MM.1S (cell line): ENCODE measurements around the gene RERE.

Experiments
- DNase-seq: peaks from one replicate; pipeline ENCODE4 v3.0.0-alpha.2; 2015
- H2AFZ ChIP-seq: fragments of 300-600 bp; sonication (generic); 2 replicates; pipeline ENCODE4 v1.6.0; 2016; ENCODE audit warnings: antibody characterized with exemption, low read length
- H3F3A ChIP-seq: fragments of 300-600 bp; sonication (generic); 2 replicates; pipeline ENCODE4 v1.6.1; 2016; ENCODE audit warnings: mild to moderate bottlenecking, antibody characterized with exemption, low read length, moderate library complexity, mixed read lengths; ENCODE audit not compliant: insufficient read depth
- H3K27ac ChIP-seq: fragments of 300-600 bp; sonication (generic); 2 replicates; pipeline ENCODE4 v1.5.1; 2016; ENCODE audit warnings: mild to moderate bottlenecking, low read length
- H3K27me3 ChIP-seq: fragments of 300-600 bp; sonication (generic); replicated peaks from 2 replicates; pipeline ENCODE4 v1.6.0; 2016; ENCODE audit warnings: low read length; ENCODE audit not compliant: insufficient read depth
- H3K36me3 ChIP-seq: fragments of 300-600 bp; sonication (generic); replicated peaks from 2 replicates; pipeline ENCODE4 v1.6.1; 2016; ENCODE audit warnings: mild to moderate bottlenecking, low read length, mixed read lengths; ENCODE audit not compliant: insufficient read depth
- H3K4me1 ChIP-seq: fragments of 300-600 bp; sonication (generic); 2 replicates; pipeline ENCODE4 v1.6.1; 2016; ENCODE audit warnings: low read length, mixed read lengths
- H3K4me2 ChIP-seq: fragments of 300-600 bp; sonication (generic); 2 replicates; pipeline ENCODE4 v1.6.0; 2016; ENCODE audit warnings: low read depth, low read length
- H3K4me3 ChIP-seq: fragments of 300-600 bp; sonication (generic); 2 replicates; pipeline ENCODE4 v1.5.1; 2016; ENCODE audit warnings: low read length, mixed read lengths
- H3K79me2 ChIP-seq: fragments of 300-600 bp; sonication (generic); 2 replicates; pipeline ENCODE4 v1.6.1; 2016; ENCODE audit warnings: mixed run types, low read length, mixed read lengths
- H3K9ac ChIP-seq: fragments of 300-600 bp; sonication (generic); 2 replicates; pipeline ENCODE4 v1.6.1; 2016; ENCODE audit warnings: low read length, mixed read lengths
- H3K9me2 ChIP-seq: fragments of 300-600 bp; sonication (generic); replicated peaks from 2 replicates; pipeline ENCODE4 v1.6.1; 2016; ENCODE audit warnings: mild to moderate bottlenecking, low read length, mixed read lengths; ENCODE audit not compliant: insufficient read depth
- H3K9me3 ChIP-seq: fragments of 300-600 bp; sonication (generic); replicated peaks from 2 replicates; pipeline ENCODE4 v1.6.1; 2016; ENCODE audit warnings: mild to moderate bottlenecking, low read length, mixed read lengths; ENCODE audit not compliant: insufficient read depth
- H4K20me1 ChIP-seq: fragments of 300-600 bp; sonication (generic); 2 replicates; pipeline ENCODE4 v1.6.1; 2016; ENCODE audit warnings: mild to moderate bottlenecking, low read length, moderate library complexity, mixed read lengths; ENCODE audit not compliant: insufficient read depth
- EZH2 ChIP-seq: fragments of 300-600 bp; sonication (generic); optimal IDR thresholded peaks from 2 replicates; pipeline ENCODE3; 2017; ENCODE audit warnings: low read depth, mild to moderate bottlenecking, antibody characterized with exemption, low read length, mixed read lengths
- EZH2phosphoT487 ChIP-seq: fragments of 300-600 bp; sonication (generic); IDR thresholded peaks from 2 replicates; pipeline ENCODE4 v1.6.1; 2018; ENCODE audit warnings: antibody characterized with exemption, low read length
- TF ChIP-seq, protein P1 (sequence below): fragments of 300-600 bp; sonication (generic); IDR thresholded peaks from 2 replicates; pipeline ENCODE4 v1.5.1; 2016; ENCODE audit warnings: antibody characterized with exemption, low read length, mixed read lengths

Gene RERE

GRCh38 chr1:8467308-8467707 is 350.1 kb downstream of the RERE start:
- H4K20me1 ChIP-seq: peaks cover 2% of the 10 kb centered on the region
- no peak for DNase-seq
- no peak overlapping the region for H3K9ac ChIP-seq
- no peaks in the 10 kb centered on the region for H3K9me2 ChIP-seq
- no peak overlapping the region for H2AFZ ChIP-seq
- H3F3A ChIP-seq: no peaks in the 10 kb centered on the region
- H3K9me3 ChIP-seq: no peaks in the 10 kb centered on the region
- no peak overlapping the region for H3K4me3 ChIP-seq
- peaks cover 2% of the 10 kb centered on the region for H3K4me1 ChIP-seq
- no peak for TF ChIP-seq EZH2
- TF ChIP-seq, protein P1, sequence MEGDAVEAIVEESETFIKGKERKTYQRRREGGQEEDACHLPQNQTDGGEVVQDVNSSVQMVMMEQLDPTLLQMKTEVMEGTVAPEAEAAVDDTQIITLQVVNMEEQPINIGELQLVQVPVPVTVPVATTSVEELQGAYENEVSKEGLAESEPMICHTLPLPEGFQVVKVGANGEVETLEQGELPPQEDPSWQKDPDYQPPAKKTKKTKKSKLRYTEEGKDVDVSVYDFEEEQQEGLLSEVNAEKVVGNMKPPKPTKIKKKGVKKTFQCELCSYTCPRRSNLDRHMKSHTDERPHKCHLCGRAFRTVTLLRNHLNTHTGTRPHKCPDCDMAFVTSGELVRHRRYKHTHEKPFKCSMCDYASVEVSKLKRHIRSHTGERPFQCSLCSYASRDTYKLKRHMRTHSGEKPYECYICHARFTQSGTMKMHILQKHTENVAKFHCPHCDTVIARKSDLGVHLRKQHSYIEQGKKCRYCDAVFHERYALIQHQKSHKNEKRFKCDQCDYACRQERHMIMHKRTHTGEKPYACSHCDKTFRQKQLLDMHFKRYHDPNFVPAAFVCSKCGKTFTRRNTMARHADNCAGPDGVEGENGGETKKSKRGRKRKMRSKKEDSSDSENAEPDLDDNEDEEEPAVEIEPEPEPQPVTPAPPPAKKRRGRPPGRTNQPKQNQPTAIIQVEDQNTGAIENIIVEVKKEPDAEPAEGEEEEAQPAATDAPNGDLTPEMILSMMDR: no peak
- TF ChIP-seq EZH2phosphoT487: no peak
- H3K27ac ChIP-seq: no peak overlapping the region
- no peaks in the 10 kb centered on the region for H3K36me3 ChIP-seq
- H3K79me2 ChIP-seq: no peaks in the 10 kb centered on the region
- no peaks in the 10 kb centered on the region for H3K27me3 ChIP-seq
- H3K4me2 ChIP-seq: no peak overlapping the region

DNA sequence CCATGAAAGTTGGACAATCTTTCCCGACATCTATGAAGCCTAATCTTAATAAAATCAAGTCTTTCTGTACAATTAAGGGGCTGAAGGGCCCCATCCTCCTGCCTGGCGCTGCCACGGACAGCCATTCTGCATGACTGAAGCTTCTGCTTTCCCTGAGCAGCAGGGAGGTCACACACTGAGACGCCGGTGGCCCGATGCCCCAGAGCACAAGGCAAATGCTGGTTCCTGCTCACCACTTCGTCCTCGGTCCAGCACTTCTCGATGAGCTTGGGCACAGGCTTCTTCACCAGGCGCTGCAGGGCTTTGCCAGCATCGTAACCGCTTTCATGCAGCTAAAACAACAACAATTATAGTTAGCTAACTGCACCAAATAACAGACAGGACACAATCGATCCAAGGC is 351.7 kb downstream of the RERE start:
- H3K4me2 ChIP-seq: no peak overlapping the region
- H3K27ac ChIP-seq: no peak overlapping the region
- H3K9me2 ChIP-seq: no peaks in the 10 kb centered on the region
- no peaks in the 10 kb centered on the region for H3K27me3 ChIP-seq
- TF ChIP-seq, protein P1: no peak
- no peak for TF ChIP-seq EZH2phosphoT487
- TF ChIP-seq EZH2: no peak
- no peaks in the 10 kb centered on the region for H4K20me1 ChIP-seq
- no peak overlapping the region for H3K9ac ChIP-seq
- no peaks in the 10 kb centered on the region for H3K79me2 ChIP-seq
- no peaks in the 10 kb centered on the region for H3K9me3 ChIP-seq
- no peaks in the 10 kb centered on the region for H3K36me3 ChIP-seq
- no peak overlapping the region for H2AFZ ChIP-seq
- no peaks in the 10 kb centered on the region for H3F3A ChIP-seq
- no peak overlapping the region for H3K4me3 ChIP-seq
- DNase-seq: no peak
- no peaks in the 10 kb centered on the region for H3K4me1 ChIP-seq

GRCh38 chr1:8465013-8465412 is 352.4 kb downstream of the RERE start:
- TF ChIP-seq EZH2phosphoT487 (no peak), EZH2 (no peak)
- TF ChIP-seq, protein P1: no peak
- Histone ChIP-seq H3K4me1 (no peaks in the 10 kb centered on the region), H3K9me2 (no peaks in the 10 kb centered on the region), H3F3A (no peaks in the 10 kb centered on the region), H3K27ac (no peak overlapping the region), H3K36me3 (no peaks in the 10 kb centered on the region), H2AFZ (no peak overlapping the region), H3K79me2 (no peaks in the 10 kb centered on the region), H3K4me3 (no peak overlapping the region), H4K20me1 (no peaks in the 10 kb centered on the region), H3K27me3 (no peaks in the 10 kb centered on the region), H3K9me3 (no peaks in the 10 kb centered on the region), H3K9ac (no peak overlapping the region), H3K4me2 (no peak overlapping the region)
- DNase-seq: no peak
